Parathyroid adenoma (tissue), 2 donors: ENCODE data around the gene ARMC9.

Source experiments
- H2AFZ ChIP-seq: fragments of 300-600 bp; sonication (generic); one replicate; pipeline ENCODE4 v1.7.0; 2017; ENCODE audit warnings: antibody characterized with exemption, mild to moderate bottlenecking
- H3K27ac ChIP-seq: fragments of 300-600 bp; sonication (generic); one replicate; pipeline ENCODE4 v1.7.0; 2017
- H3K27me3 ChIP-seq: fragments of 300-600 bp; sonication (generic); one replicate; pipeline ENCODE4 v1.7.0; 2017; ENCODE audit warnings: low read length; ENCODE audit not compliant: control insufficient read depth, insufficient read depth
- H3K36me3 ChIP-seq: fragments of 300-600 bp; sonication (generic); one replicate; pipeline ENCODE4 v1.7.0; 2017; ENCODE audit warnings: low read length; ENCODE audit not compliant: control insufficient read depth, insufficient read depth
- H3K4me1 ChIP-seq: fragments of 300-600 bp; sonication (generic); one replicate; pipeline ENCODE4 v1.7.0; 2017; ENCODE audit warnings: control low read depth
- H3K4me2 ChIP-seq: fragments of 300-600 bp; sonication (generic); one replicate; pipeline ENCODE4 v1.7.0; 2017; ENCODE audit warnings: low read length
- H3K4me3 ChIP-seq: fragments of 300-600 bp; sonication (generic); one replicate; pipeline ENCODE4 v1.7.0; 2017; ENCODE audit warnings: low read depth, low read length
- H3K79me2 ChIP-seq: fragments of 300-600 bp; sonication (generic); one replicate; pipeline ENCODE4 v1.7.0; 2017; ENCODE audit warnings: control low read depth
- H3K9ac ChIP-seq: fragments of 300-600 bp; sonication (generic); one replicate; pipeline ENCODE4 v1.7.0; 2017; ENCODE audit warnings: mild to moderate bottlenecking
- H3K9me3 ChIP-seq: fragments of 300-600 bp; sonication (generic); one replicate; pipeline ENCODE4 v1.7.0; 2017; ENCODE audit warnings: low read length; ENCODE audit not compliant: control insufficient read depth
- TF ChIP-seq, protein P1 (sequence below): fragments of 300-600 bp; sonication (generic); IDR thresholded peaks from one replicate; pipeline ENCODE4 v1.7.0; 2017; ENCODE audit warnings: antibody characterized with exemption, mild to moderate bottlenecking
- donor health status: primary hyperparathyroidism.

ARMC9 gene

DNA sequence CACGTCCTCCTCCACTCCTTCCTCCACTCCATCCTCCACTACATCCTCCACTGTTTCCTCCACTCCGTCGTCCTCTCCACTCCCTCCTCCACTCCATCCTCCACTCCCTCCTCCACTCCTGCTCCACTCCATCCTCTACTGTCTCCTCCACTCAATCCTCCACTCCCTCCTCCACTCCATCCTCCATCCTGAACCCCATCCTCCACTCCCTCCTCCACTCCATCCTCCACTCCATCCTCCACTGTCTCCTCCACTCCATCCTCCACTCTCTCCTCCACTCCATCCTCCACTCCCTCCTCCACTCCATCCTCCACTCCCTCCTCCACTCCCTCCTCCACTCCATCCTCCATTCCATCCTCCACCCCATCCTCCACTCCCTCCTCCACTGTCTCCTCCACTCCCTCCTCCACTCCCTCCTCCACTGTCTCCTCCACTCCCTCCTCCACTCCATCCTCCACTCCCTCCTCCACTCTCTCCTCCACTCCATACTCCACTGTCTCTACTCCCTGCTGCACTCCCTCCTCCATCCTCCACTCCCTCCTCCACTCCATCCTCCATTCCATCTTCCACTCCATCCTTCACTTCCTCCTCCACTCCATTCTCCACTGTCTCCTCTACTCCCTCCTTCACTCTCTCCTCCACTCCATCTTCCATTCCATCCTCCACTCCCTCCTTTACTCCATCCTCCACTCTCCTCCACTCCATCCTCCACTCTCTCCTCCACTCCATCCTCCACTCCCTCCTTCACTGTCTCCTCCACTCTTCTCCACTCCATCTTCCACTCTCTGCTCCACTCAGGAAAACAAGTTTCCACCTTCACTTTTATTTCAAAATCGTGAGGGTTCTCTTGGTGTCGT lies 182.8 kb downstream of the ARMC9 start:
- H3K36me3 ChIP-seq = no peaks in the 10 kb centered on the region
- H3K9ac ChIP-seq = no peak overlapping the region
- H3K4me1 ChIP-seq = no peaks in the 10 kb centered on the region
- H3K27me3 ChIP-seq = no peaks in the 10 kb centered on the region
- H3K9me3 ChIP-seq = no peaks in the 10 kb centered on the region
- H3K27ac ChIP-seq = no peak overlapping the region
- H3K4me2 ChIP-seq = no peak overlapping the region
- no peaks in the 10 kb centered on the region for H3K79me2 ChIP-seq
- H3K4me3 ChIP-seq = no peak overlapping the region
- no peak overlapping the region for H2AFZ ChIP-seq
- TF ChIP-seq, protein P1, sequence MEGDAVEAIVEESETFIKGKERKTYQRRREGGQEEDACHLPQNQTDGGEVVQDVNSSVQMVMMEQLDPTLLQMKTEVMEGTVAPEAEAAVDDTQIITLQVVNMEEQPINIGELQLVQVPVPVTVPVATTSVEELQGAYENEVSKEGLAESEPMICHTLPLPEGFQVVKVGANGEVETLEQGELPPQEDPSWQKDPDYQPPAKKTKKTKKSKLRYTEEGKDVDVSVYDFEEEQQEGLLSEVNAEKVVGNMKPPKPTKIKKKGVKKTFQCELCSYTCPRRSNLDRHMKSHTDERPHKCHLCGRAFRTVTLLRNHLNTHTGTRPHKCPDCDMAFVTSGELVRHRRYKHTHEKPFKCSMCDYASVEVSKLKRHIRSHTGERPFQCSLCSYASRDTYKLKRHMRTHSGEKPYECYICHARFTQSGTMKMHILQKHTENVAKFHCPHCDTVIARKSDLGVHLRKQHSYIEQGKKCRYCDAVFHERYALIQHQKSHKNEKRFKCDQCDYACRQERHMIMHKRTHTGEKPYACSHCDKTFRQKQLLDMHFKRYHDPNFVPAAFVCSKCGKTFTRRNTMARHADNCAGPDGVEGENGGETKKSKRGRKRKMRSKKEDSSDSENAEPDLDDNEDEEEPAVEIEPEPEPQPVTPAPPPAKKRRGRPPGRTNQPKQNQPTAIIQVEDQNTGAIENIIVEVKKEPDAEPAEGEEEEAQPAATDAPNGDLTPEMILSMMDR = no peak

DNA sequence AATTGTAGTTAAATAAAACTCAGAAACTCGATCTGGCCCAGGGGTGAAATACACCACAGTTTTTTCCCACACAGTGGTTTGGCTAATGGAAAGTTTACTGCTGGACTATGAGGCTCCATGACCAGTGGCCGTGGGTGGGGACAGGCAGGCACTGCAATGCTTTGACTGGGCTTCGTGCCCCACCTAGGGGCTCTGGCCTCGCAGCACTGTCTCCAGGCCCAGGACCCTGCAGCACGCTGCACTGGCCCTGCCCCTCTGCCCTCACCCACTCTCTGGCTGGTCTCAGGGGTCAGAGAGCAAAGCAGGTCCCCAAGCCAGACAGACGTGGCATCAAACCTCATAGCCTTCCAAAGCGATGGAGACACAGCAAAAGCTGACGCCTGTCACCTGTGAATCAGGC lies 183.7 kb downstream of the ARMC9 start:
- H3K9ac ChIP-seq = no peak overlapping the region
- H3K27me3 ChIP-seq = no peaks in the 10 kb centered on the region
- no peak overlapping the region for H3K4me3 ChIP-seq

DNA sequence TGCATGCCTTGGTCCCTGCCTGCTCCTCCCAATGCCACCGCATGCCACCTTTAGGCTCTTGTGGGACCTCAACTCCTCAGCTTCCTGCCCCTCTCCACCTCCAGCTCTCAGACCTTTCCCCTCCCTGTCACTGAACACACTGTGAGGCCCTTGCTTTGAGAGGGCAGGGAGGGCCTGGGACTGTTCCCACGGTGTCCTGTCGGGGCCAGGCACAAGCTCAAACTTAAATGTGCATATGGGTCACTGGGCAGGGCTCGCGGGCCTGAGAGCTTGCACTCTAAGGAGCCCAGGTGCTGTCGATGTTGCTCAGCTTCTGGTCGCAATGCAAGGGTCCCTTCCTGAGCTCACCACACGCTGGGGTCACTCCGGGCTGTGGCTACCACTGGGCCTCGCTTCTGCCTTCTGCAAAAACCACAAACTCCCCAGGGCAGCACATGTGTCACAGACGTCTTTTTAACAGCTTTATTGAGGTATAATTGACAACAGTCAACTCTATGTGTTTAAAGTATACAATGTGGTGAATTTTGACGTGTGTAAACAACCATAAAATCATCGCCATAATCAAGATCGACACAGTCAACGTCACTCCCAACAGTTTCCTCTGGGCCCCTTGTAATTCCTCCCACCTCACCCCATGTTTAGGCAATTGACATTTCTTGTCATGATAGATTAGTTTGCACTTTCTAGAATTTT lies 185.1 kb downstream of the ARMC9 start:
- TF ChIP-seq, protein P1 = no peak
- H3K4me2 ChIP-seq = no peak overlapping the region
- H2AFZ ChIP-seq = no peak overlapping the region
- H3K36me3 ChIP-seq = no peaks in the 10 kb centered on the region
- H3K9ac ChIP-seq = no peak overlapping the region
- H3K9me3 ChIP-seq = no peaks in the 10 kb centered on the region
- H3K79me2 ChIP-seq = no peaks in the 10 kb centered on the region
- H3K27me3 ChIP-seq = no peaks in the 10 kb centered on the region
- no peak overlapping the region for H3K27ac ChIP-seq
- H3K4me1 ChIP-seq = no peaks in the 10 kb centered on the region
- no peak overlapping the region for H3K4me3 ChIP-seq

More for the DNA sequence above, 183.7 kb downstream of the ARMC9 start:
- Histone ChIP-seq H3K4me2 (no peak overlapping the region), H3K4me1 (no peaks in the 10 kb centered on the region), H3K79me2 (no peaks in the 10 kb centered on the region), H2AFZ (no peak overlapping the region), H3K27ac (no peak overlapping the region), H3K9me3 (no peaks in the 10 kb centered on the region), H3K36me3 (no peaks in the 10 kb centered on the region)
- TF ChIP-seq, protein P1 = no peak

DNA sequence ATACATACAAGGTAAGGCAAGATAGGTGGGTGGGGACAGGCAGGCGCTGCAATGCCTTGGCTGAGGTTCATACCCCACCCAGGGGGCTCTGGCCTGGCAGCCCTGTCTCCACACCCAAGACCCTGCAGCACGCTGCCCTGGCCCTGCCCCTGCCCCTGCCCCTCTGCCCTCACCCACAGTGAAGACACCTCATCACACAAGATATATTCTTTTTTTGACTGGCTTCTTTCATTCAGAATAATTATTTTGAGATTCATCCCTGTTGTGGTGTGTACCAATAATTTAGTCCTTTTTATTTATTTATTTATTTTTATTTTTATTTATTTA lies 185.6 kb downstream of the ARMC9 start:
- Histone ChIP-seq H3K79me2 (no peaks in the 10 kb centered on the region), H3K36me3 (no peaks in the 10 kb centered on the region), H2AFZ (no peak overlapping the region), H3K27ac (no peak overlapping the region), H3K4me3 (no peak overlapping the region), H3K4me2 (no peak overlapping the region), H3K27me3 (no peaks in the 10 kb centered on the region), H3K9ac (no peak overlapping the region), H3K4me1 (no peaks in the 10 kb centered on the region), H3K9me3 (no peaks in the 10 kb centered on the region)
- TF ChIP-seq, protein P1 = no peak
